ENCODE results near the gene CYTH3. TPM values are rescaled to one million over a fixed set of nuclear protein-coding genes. Genes with fewer than 3 reads are reported as not detected.

CYTH3 gene
- total and polyA plus RNA-seq, 10 donors = 2.5 to 28.1 (median 17.5) TPM

GRCh38 chr7:6260291-6261187 is 11.9 kb downstream of the CYTH3 start:
- Histone ChIP-seq H3K4me3 (no peak overlapping the region), H3K27me3 (replicated peaks in 1 of 7) (no peaks in the 10 kb centered on the region), H3K4me1 (peaks cover 0 to 44% (median 25%) of the 10 kb centered on the region in 6 donors), H3K36me3 (no peaks in the 10 kb centered on the region), H3K27ac (peak overlapping the region in 5 of 8 donors; percentile 2 to 18 (median 5)), H3K9me3 (no peaks in the 10 kb centered on the region)
- no peak for DNase-seq
- intact Hi-C loops (cut with DNase I; ENCODE audit: low total_unique reads) = no loop called here
- TF ChIP-seq POLR2AphosphoS5 (IDR thresholded peaks at IDR 0.05) = no peak
- TF ChIP-seq POLR2A (IDR thresholded peaks at IDR 0.05) = no peak
- TF ChIP-seq CTCF (IDR thresholded peaks at IDR 0.05 in 8 of 11, conservative IDR thresholded peaks at IDR 0.05 in 3 of 11) = no peak
- WGBS, 5 donors = 81 to 94% (median 92%) methylated on average over 6 of the region's 6 CpGs

- Histone ChIP-seq H3K4me3 (no peak overlapping the region), H3K9me3 (no peaks in the 10 kb centered on the region), H3K27ac (peak overlapping the region in 5 of 8 donors; percentile 19 to 49 (median 35)), H3K4me1 (peaks cover 0 to 44% (median 25%) of the 10 kb centered on the region in 6 donors), H3K27me3 (replicated peaks in 1 of 7) (no peaks in the 10 kb centered on the region), H3K36me3 (no peaks in the 10 kb centered on the region)
- TF ChIP-seq POLR2A (IDR thresholded peaks at IDR 0.05) (no peak), CTCF (IDR thresholded peaks at IDR 0.05 in 8 of 11, conservative IDR thresholded peaks at IDR 0.05 in 3 of 11) (no peak), POLR2AphosphoS5 (IDR thresholded peaks at IDR 0.05) (no peak)
- no peak for DNase-seq
- WGBS, 5 donors = 80 to 87% (median 83%) methylated on average over 3 of the region's 3 CpGs
- intact Hi-C loops (cut with DNase I; ENCODE audit: low total_unique reads) = no loop called here
These were observed 13.2 kb downstream of the CYTH3 start for GRCh38 chr7:6259257-6259656.

GRCh38 chr7:6258440-6259182 is 13.8 kb downstream of the CYTH3 start:
- intact Hi-C loops (cut with DNase I; ENCODE audit: low total_unique reads) = no loop called here
- H3K36me3 ChIP-seq = no peaks in the 10 kb centered on the region
- TF ChIP-seq POLR2AphosphoS5 (IDR thresholded peaks at IDR 0.05) (no peak), CTCF (IDR thresholded peaks at IDR 0.05 in 8 of 11, conservative IDR thresholded peaks at IDR 0.05 in 3 of 11) (no peak), POLR2A (IDR thresholded peaks at IDR 0.05) (no peak)
- no peaks in the 10 kb centered on the region for H3K27me3 ChIP-seq (replicated peaks in 1 of 7)
- 39 to 54% (median 45%) methylated on average over 5 of the region's 5 CpGs for WGBS, 5 donors
- H3K27ac ChIP-seq = peak overlapping the region in 5 of 8 donors; percentile 19 to 49 (median 35)
- H3K4me3 ChIP-seq = no peak overlapping the region
- DNase-seq = no peak
- peaks cover 0 to 44% (median 25%) of the 10 kb centered on the region in 6 donors for H3K4me1 ChIP-seq
- H3K9me3 ChIP-seq = no peaks in the 10 kb centered on the region

- TF ChIP-seq POLR2A (IDR thresholded peaks at IDR 0.05) (no peak), POLR2AphosphoS5 (IDR thresholded peaks at IDR 0.05) (no peak), CTCF (IDR thresholded peaks at IDR 0.05 in 8 of 11, conservative IDR thresholded peaks at IDR 0.05 in 3 of 11) (no peak)
- Histone ChIP-seq H3K27ac (no peak overlapping the region), H3K36me3 (no peaks in the 10 kb centered on the region), H3K27me3 (replicated peaks in 1 of 7) (no peaks in the 10 kb centered on the region), H3K9me3 (no peaks in the 10 kb centered on the region), H3K4me1 (peaks cover 0 to 49% (median 25%) of the 10 kb centered on the region in 6 donors), H3K4me3 (no peak overlapping the region)
- WGBS, 5 donors = 90 to 94% (median 94%) methylated on average over 4 of the region's 4 CpGs
- DNase-seq = peak; percentile 7
- intact Hi-C loops (cut with DNase I; ENCODE audit: low total_unique reads) = no loop called here
These were observed 14.7 kb downstream of the CYTH3 start for GRCh38 chr7:6257675-6258074.

All from spleen (tissue), 11 donors.